T-helper 1 cell treated with Interleukin-12 subunit alpha and Interleukin-12 subunit beta and Interleukin-4 antibody, amounts not matched to agents 30 ng/mL and 1 ng/mL, for 36 hours (primary cell): ENCODE results near the gene DNAJB9. TPM values are rescaled to one million over a fixed set of nuclear protein-coding genes. Genes with fewer than 3 reads are reported as not detected.
"Not testable (repeated sequence)": the region's sequence is repeated elsewhere in the genome, so short reads cannot be mapped to it uniquely, and the experiment has no call there.

ENCODE experiments used
- intact Hi-C: fragments of 100-400 bp; cut with micrococcal nuclease; formaldehyde crosslinking; loops from one replicate; pipeline ENCODE4 v1.15.1; 2024
- total RNA-seq: library from RNA; stranded (reverse); gene quantifications from 2 replicates; pipeline ENCODE4 v1.2.3, GENCODE V29; 2022

DNAJB9 gene
- total RNA-seq = 28.7 and 30.6 TPM in 2 replicates

DNA sequence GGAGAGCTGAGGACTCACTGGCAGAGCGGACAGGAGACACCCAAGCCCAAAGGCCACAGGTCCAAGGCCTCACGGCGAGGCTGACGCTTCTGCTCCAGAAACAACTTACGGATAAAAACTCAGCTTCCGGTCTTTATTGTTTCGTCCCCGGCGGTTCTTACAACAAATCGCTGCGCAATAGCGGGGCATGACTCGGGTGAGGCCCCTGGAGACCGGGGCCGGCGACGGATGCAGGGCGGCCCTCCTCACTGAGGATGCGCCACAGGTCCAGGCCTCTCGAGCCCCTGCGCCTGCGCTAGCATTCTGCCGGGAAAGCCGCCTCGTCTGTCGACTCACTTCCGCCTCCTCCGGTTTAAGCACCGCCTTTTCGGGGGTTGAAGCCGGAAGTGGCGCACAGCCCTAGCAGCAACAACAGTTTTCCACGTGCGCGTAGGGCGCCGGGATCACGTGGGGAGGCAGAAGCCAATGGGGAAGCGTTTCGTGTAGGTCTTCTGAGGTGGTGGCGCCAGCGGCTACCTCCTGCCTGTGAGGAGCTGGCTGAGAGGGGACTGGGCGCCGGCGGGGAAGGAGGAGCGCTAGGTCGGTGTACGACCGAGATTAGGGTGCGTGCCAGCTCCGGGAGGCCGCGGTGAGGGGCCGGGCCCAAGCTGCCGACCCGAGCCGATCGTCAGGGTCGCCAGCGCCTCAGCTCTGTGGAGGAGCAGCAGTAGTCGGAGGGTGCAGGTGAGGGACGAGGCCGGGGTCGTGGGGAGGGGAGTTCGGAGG, at the start of gene DNAJB9, which contains the start of gene THAP5:
Gene DNAJB9, plus strand, starts transcription at position 494 of the 765 bp plus-strand sequence. CDS start 1,853 bp downstream, outside the sequence.
Gene THAP5, minus strand, starts transcription at position 326 of the 765 bp plus-strand sequence. Its CDS starts 137 bp downstream, at position 189.
- intact Hi-C loops = loop anchor here (1.0 to 10.0 kb wide), 7 partner anchors 43 to 1401 kb away; partner anchors contain the start of genes COG5, DLD, DUS4L and NRCAM

DNA sequence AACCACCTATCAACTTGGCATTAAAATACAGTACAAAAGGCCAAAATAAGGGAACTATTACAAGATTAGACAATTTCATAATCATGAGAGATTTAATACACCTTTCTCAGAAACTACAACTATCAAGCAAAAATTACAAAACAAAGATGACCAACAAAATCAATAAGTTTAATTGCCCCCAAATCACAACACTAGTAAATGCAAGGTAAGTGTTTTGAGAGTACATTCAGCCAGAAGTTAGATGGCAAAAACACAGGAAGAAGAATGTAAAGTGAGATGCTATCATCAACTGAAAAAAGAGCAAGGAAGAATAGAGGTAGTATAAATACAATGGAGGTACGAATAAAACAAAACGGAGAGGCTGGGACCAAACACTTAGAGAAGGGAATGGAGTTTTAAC, 46.9 kb upstream of the DNAJB9 start:
- intact Hi-C loops = loop anchor here (10.0 kb wide), 1 partner anchor 1658 kb away; the partner anchor contains the start of gene PIK3CG

DNA sequence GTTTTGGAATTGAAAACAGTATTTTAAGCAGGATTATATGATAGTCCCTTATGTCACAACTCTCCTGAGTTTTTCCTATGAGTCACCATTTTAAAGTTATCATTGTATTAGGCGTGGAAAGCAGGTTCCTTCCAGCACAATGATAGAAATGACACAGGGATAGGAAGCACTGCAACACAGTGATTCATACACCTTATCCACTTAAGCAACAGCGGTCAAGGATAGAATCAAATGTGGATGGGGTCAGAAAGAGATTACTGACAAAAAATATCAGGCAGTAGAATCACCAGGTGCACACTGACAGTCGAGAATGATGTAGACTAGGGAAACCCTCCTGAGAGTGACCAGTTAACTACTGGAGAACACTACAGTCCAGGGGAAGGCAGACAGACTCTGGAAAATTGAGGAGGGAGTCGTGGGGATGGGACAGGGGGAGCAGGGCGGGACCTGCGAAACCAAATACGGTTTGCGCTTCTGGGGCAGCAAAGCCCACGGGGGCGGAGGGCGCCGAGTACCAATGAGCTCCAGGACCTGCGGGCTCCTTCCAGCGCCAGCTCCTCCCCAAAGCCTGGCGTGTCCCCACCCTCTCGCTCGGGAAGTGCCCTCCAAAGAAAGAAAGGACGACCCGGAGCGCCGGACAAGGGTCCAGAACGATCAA, 44.2 kb upstream of the DNAJB9 start:
- intact Hi-C loops = loop anchor here (5.0 to 10.0 kb wide), 5 partner anchors 633 to 1863 kb away; partner anchors contain the start of genes BCAP29, CCDC71L, COG5 and DLD

DNA sequence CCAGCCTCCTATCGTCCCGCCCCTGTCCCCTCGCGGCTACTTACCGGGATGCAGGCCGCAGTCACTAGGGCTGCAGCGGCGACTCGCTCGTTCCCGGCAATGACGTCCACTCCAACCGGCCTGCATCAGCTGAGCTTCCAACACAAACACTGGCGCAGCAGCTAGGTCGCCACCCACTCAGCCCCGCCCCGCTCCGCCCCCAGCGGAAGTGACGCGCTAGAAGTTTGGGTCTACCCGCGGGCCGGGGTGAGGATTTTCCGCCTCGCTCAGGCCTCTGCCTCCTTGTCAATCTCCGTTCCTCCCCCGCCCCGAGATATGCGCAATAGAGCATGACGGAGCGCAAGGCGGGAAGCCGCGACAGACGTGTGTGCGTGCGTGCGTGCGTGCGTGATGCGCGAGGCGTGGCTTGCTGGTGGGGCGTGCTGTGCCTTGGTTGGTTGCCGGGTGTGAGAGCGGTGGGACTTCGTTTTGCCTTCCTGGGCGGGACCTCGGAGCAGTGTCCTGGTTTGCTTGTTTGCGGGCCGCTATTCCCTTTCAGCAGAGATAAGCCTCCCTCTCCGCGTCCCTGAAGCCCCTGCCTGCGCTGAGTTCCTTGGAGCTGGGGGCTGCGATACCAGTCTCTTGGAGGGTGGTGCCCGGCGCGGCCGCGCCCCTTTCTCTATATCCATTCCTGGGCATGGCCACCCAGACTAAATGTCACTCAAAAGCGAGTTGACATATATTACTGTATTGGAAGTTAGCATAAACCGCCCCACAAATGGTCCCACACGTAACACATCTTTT, 43.5 kb upstream of the DNAJB9 start, which contains the start of gene PNPLA8:
Gene PNPLA8, minus strand, starts transcription at position 151 of the 783 bp plus-strand sequence. CDS start 10,644 bp downstream, outside the sequence.
- intact Hi-C loops = loop anchor here (1.0 to 10.0 kb wide), 10 partner anchors 29 to 1864 kb away; partner anchors contain the start of genes BCAP29, CCDC71L, COG5 and DLD

DNA sequence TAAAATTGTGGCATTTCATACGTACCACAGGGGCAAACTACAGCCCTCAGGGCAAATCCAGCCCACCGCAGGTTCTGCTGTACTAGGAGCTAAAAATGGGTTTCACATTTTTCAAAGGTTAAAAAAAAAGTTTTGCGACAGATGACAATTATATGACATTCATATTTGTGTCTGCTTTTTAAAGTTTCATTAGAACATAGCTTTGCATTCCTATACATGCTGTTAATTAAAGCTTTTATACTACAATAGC, 43.0 kb upstream of the DNAJB9 start:
- intact Hi-C loops = loop anchor here (1.0 to 10.0 kb wide), 10 partner anchors 29 to 1864 kb away; partner anchors contain the start of genes BCAP29, CCDC71L, COG5 and DLD

DNA sequence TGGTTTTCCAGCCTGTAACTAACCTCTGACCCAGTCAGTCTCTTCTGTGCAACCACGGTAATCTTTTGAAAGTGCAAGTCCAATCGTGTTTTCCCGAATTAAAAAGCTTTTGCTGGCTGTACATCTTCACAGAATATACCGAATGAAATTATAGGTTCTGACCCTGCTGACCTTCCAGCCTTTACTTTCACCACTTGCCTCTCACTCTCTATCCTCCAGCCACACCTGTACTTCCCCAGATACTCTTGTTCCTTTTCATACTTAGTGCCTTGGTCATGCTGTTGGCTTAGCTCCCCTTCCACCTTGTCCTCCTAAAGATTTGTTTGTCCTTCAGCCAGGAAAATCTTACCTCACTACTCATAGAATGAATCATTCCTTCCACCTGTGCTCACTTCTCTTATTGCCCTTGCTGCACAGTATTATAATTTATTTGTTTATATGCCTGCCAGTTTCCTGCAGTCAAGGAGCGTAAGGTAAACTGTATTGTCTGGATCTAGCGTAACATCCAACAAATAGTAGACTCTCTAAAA, 41.4 kb upstream of the DNAJB9 start:
- intact Hi-C loops = loop anchor here (5.0 to 10.0 kb wide), 5 partner anchors 636 to 1866 kb away; partner anchors contain the start of genes BCAP29, CCDC71L, COG5 and DLD

DNA sequence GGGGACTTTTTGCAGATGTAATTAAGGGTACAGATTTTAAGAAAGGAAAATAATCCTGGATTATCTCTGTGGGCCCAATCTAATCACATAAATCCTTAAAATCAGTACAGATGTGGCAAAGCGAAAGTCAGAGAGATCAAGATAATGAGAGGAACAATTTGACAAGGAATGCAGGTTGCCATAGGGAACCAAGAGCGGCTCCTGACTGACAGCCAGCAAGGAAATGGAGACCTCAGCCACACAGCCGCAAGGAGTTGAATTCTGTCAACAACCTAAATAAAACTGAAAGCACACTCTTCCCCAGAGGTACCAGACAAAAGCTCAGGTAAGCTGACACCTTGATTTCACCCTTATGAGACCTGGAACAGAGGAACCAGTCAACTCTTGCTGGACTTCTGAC, 40.3 kb upstream of the DNAJB9 start:
- intact Hi-C loops = loop anchor here (5.0 to 10.0 kb wide), 5 partner anchors 637 to 1867 kb away; partner anchors contain the start of genes BCAP29, CCDC71L, COG5 and DLD

DNA sequence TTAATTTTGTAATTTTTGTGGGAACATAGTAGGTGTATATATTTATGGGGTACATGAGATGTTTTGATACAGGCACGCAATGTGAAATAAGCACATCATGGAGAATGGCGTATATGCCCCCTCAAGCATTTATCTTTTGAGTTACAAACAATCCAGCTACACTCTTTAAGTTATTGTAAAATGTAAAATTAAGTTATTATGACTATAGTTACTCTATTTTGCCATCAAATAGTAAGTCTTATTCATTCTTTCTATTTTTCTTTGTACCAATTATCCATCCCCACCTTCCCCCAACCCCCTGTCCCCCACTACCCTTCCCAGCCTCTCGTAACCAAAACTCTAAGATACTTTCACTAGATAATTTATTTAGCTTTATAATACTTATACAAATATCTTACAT, 36.0 kb upstream of the DNAJB9 start:
- intact Hi-C loops = no loop called here

DNA sequence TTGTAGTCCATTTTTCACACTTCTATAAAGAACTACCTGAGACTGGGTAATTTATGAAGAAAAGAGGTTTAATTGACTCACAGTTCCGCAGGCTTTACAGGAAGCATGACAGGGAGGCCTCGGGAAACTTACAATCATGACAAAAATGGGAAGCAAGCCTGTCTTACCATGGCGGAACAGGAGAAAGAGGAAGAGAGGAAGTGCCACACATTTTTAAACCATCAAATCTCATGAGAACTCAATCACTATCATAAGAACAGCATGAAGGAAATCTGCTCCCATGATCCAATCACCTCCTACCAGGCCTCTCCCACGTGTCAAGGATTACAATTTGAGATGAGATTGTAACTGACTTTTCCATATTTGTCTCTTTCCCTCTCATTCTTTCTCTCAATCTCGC, 34.4 kb upstream of the DNAJB9 start:
- intact Hi-C loops = no loop called here

DNA sequence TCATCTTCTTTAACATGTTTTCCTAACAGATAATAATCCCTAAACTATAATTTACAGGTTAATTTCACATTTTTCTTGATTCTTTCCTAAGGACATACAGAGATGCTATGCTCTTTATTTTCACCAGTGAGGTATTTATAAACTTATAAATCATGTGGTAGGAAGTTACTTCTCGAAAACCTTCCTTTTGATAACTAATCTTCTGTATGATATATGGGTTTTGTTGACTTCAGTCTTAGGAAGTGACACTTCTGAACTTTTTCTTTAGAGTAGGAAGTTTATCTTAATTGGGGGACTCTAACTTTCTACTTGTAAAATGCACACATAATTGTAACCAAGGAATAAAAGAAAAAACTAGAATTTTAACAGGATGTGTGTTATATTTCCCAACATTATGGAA, 33.9 kb upstream of the DNAJB9 start:
- intact Hi-C loops = no loop called here

DNA sequence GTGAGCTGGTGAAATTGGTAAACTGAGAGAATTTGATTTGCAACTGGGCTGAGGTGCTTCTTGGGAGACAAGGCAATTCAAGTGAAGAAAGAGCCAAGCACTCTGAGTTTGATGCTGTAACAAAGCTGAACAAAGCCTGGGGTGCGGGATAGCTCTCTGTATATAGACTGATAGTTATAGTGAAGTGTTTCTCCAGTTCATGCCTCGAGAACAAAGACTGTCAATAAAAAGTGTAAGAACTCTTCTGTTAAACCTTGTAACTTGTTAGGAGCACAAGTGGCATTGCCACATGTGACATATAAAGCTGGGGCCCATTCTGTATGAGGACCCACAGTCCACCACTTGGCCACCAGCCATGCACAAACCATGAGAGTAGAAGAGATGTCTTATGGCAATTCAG, 32.4 kb upstream of the DNAJB9 start:
- intact Hi-C loops = no loop called here

DNA sequence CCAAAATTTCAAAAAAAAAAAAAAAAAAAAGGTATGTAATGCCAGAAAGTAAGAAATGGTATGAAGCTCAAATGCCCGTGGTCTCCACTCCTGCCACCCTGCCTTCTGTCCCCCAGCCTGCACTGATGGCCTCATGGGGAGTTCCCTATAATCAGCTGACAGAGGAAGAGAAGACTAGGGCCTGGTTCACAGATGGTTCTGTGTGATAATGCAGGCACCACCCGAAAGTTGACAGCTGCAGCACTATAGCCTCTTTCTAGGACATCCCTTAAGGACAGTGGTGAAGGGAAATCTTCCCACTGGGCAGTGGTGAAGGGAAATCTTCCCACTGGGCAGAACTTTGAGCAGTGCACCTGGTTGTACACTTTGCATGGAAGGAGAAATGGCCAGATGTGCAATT, 31.4 kb upstream of the DNAJB9 start:
- intact Hi-C loops = not testable (repeated sequence)

DNA sequence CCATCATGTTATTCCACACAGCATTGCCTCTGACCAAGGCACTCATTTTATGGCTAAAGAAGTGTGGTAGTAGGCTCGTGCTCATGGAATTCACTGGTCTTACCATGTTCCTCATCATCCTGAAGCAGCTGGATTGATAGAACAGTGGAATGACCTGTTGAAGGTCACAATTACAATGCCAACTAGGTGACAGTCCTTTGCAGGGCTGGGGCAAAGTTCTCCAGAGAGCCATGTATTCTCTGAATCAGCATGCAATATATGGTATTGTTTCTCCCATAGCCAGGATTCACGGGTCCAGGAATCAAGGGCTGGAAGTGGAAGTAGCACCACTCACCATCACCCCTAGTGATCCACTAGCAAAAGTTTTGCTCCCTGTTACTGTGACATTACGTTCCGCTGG, 31.0 kb upstream of the DNAJB9 start:
- intact Hi-C loops = not testable (repeated sequence)

DNA sequence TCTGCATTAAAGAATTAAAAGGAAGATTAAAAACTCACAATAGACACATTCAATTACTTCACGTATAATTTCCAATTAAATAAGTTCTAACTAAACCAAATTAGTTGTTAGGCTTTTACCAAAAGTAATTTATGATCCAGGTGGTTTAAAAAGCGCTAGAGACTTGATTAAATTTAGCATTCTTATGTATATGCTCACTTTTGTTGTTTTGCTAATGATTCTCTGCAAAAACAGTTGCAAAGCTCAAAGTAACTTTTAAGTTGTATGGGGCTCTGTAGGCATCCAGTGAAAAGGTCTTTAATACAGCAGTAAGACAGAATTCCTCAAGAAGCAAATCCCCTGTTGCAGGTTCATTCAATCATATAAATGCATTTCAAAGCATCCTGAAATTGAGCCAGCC, 28.2 kb upstream of the DNAJB9 start:
- intact Hi-C loops = no loop called here

DNA sequence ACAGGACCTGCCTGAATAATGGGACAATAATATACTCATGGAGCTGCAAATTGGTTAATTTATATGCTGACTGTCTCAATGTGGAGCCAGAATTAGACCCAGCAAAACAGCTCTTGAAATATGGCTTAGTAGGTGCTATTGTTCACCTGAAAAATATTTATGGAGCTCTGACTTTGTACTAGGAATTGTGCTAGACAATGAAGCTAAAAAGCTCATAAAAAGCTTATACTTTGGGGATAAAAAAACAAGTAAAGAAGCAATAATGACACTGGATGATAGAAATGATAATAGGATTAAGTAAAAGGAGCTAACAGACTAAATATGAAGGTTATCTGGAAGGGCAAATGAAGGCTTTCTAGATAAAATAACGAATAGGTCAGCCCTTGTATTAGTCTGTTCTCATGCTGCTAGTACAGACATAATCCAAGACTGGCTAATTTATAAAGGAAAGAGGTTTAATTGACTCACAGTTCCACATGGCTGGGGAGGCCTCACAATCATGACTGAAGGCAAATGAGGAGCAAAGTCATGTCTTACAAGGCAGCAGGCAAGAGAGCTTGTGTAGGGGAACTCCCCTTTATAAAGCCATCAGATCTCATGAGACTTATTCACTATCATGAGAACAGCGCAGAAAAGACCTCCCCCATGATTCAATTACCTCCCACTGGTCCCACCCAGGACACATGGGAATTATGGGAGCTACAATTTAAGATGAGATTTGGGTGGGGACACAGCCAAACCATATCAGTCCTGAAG, 21.4 kb upstream of the DNAJB9 start:
- intact Hi-C loops = not testable (repeated sequence)

DNA sequence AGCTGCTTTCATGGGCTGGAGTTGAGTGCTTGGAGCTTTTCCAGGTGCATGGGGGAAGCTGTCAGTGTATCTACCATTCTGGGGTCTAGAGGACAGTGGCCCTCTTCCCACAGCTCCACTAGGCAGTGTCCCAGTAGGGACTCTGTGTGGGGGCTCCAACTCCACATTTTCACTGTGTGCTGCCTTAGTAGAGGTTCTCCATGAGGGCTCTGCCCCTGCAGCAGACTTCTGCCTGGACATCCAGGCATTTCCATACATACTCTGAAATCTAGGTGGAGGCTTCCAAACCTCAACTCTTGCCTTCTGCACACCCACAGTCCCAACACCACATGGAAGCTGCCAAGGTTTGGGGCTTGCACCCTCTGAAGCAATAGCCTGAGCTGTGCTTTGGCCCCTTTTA, 13.0 kb upstream of the DNAJB9 start:
- intact Hi-C loops = not testable (repeated sequence)

DNA sequence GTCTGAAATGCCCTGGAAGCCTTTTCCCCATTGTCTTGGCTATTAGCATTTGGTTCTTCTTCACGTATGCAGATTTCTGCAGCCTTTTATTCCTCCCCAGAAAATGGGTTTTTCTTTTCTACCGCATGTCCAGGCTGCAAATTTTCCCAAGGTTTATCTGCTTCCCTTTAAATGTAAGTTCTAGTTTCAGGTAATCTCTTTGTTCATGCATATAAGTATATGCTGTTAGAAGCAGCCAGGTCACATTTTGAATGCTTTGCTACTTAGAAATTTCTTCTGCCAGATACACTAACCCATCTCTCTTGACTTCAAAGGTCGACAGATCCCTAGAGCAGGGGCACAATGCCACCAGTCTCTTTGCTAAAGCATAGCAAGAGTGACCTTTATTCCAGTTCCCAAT, 12.5 kb upstream of the DNAJB9 start:
- intact Hi-C loops = no loop called here

DNA sequence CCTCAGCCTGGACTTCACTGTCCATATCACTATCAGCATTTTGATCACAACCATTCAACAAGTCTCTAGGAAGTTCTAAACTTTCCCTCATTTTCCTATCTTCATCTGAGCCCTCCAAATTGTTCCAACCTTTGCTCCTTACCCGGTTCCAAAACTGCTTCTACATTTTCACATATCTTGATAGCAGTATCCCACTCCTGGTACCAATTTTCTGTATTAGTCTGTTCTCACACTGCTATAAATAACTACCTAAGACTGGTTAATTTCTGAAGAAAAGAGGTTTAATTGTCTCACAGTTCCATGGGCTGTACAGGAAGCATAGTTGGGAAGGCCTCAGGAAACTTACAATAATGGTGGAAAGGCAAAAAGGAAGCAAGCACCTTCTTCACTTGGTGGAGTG, 12.1 kb upstream of the DNAJB9 start:
- intact Hi-C loops = no loop called here

DNA sequence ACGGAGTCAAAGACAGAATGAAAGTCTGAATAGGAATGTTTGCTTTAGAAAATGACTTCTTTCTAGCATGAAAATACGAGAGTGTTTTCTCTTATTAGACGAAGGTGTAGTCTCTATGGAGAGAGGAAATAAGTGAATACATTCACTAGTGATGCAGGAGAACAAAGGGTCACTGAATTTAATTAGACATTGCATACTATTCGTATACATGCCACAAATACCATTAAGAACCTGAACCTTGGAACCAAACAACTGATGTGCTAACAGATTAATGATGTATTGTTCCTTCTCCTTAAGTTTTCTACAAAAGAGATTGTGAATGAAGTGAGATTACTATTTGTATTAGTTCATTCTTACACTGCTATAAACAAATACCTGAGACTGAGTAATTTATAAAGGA, 10.4 kb upstream of the DNAJB9 start:
- intact Hi-C loops = no loop called here

DNA sequence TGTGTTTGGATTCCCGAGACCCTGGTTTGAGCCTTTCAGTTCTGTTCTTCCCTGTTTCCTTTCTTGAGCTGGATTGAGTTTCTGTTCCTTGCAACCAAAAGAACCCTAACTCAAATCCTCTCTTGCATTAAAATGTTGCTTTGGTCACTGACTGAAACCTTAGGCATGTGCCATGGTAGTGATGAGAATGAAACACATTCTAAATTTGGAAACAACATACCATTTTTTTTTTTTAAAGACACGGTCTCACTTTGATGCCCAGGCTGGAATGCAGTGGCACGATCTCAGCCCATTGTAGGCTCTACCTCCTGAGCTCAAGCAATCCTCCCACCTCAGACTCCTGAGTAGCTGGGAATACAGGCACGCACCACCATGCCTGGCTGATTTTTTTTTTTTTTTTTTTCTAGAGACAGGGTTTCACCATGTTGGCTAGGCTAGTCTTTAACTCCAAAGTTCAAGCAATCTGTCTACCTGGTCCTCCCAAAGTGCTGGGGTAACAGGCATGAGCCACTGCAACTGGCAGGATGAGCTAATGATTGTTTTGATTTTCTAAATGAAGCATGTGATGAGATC, 8.5 kb upstream of the DNAJB9 start:
- intact Hi-C loops = loop anchor here (10.0 kb wide), 1 partner anchor 996 kb away; the partner anchor contains the start of genes COG5 and DUS4L
